ENCODE results near the gene TBC1D3B.

GRCh38 chr17:36209575-36209974 lies 33.1 kb upstream of the TBC1D3B start:
- TF ChIP-seq CTCF (IDR thresholded peaks at IDR 0.05) = no peak
- no peak for TF ChIP-seq POLR2A (IDR thresholded peaks at IDR 0.05)

All from vagina (tissue), 2 donors.